A673 (cell line): ENCODE results near the gene NRDC.

Experiments
- CTCF ChIP-seq: fragments of 300-800, 200-600 bp; sonication (generic); conservative IDR thresholded peaks from 2 replicates; pipeline ENCODE4 v1.5.1; 2017; ENCODE audit warnings: low read depth, mild to moderate bottlenecking, antibody characterized with exemption, low read length, moderate library complexity, mixed read lengths
- EZH2 ChIP-seq: fragments of 200-600 bp; sonication (generic); IDR thresholded peaks from 2 replicates; pipeline ENCODE4 v1.6.1; 2017; ENCODE audit warnings: borderline replicate concordance, low read depth, mild to moderate bottlenecking, mixed read lengths, antibody characterized with exemption, low read length; ENCODE audit not compliant: poor library complexity, severe bottlenecking

GRCh38 chr1:51915951-51916350, 37.4 kb upstream of the NRDC start:
- TF ChIP-seq CTCF (no peak), EZH2 (no peak)
